ENCODE measurements around the gene PTPN14.
"Not testable (repeated sequence)": the region's sequence is repeated elsewhere in the genome, so short reads cannot be mapped to it uniquely, and the experiment has no call there.

The PTPN14 gene

DNA sequence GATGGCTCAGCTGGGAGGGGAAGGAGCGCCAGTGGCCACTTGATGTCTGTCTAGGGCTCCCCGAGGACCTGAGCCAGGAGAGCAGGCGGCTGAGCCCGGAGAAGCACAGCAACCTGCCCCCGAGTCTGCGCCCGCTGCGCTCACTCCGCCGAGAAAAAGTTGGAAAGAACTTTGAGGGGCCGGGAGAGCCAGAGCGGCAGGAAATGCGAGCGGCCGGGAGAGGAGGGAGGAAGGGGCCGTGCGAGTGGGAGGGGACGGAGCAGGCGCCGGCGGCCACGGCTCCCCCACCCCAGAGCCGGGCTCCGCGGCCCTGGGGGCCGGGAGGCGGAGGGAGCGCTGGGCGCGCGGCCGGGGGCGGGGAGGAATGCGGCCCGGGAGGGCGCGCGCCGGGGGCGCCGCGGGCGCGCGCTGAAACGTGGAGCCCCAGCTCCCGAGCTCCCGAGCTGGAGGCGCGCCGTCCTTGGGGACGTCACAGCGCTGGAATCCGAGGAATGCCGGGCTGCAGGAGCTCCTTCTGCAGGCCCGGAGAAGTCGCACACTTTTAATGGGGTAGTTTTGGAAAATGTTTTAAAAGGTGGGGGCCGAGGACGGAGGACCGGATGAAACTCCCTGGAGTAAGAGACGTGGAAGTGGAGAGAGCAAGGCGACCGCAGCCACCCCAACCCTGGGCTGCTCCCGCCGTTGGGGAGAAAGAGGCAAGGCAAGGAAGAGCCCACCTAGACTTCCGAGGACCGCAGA is at the start of gene PTPN14:
Gene PTPN14, minus strand, starts transcription at position 167 of the 738 bp plus-strand sequence. CDS start 86,799 bp downstream, outside the sequence.
- DNase-seq (ENCODE audit: low read depth in 2 of 2): no peak

DNA sequence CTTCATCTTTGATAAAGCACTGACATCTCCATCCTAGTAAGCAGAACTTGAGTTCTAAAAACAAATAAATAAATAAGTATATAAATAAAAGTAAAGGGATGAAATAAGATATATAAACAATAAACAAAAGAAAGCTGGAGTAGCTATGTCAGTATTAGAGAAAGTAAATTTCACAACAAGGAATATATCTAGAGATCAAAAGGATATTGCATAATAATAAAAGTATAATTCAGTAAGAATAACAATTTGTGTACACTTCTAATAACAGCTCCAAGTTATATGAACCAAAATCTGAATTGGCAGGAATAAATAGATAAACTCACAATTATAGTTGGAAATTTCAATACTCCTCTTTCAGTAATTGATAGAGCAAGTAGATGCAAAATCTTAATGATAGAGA is 41.8 kb upstream of the PTPN14 start:
- no peak for DNase-seq (ENCODE audit: low read depth in 2 of 2)

DNA sequence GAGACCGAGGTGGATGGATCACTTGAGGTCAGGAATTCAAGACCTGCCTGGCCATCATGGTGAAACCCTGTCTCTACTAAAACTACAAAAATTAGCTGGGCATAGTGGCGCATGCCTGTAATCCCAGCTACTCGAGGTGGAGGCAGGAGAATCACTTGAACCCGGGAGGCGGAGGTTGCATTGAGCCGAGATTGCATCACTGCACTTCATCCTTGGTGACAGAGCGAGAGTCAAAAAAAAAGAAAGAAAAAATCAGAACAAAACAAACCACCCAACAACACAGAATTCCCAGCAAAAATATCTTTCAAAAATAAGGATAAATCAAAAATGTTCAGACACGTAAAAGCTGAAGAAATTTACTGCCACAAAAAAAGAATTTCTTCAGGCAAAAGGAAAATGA is 40.5 kb upstream of the PTPN14 start:
- DNase-seq (ENCODE audit: low read depth in 2 of 2): not testable (repeated sequence)

DNA sequence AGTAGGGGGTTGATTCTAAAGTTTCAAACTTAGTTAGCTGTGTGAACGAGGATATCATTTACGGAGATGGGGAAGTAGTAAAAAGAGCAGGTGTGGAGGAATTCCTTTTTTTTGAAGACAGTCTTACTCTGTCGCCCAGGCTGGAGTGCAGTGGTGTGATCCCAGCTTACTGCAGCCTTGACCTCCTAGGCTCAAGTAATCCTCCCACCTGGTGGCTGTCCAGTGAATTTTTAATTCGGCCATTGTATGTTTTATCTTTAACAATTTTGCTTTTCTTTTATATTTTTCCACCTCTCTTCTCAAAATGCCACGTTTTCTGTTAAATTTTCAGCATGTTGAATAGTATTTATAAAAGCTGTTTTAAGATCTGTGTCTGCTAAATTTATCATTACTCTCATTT is 39.3 kb upstream of the PTPN14 start:
- DNase-seq (ENCODE audit: low read depth in 2 of 2): no peak

DNA sequence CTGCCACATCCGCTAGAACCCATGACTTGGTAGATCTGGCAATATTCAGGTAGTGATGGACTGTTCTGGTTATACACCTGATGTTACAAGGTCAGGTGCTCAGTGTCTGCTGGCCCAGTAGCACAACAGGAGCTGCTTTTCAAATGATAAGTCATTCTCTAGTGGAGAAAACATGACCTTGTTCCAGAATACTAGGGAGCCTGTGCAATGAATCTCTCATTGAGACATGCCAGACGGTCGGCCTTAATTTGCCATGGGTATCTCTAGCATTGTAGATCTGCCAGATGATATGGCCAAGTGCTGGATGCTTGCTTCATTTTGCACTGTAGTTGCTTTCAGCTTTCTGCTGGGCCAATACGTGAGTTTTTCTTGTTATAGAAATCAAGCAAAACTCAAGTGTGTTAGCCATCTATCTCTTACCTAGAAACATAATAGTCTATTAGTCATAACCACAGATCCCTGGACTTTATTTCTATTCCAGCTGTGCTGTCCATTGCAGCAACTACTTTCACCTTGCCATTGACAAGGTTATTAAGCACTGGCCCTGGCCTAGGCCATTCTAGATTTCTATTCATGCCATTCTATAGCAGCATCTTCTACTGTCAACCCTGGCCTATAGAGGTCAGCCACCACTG is 37.7 kb upstream of the PTPN14 start:
- no peak for DNase-seq (ENCODE audit: low read depth in 2 of 2)

DNA sequence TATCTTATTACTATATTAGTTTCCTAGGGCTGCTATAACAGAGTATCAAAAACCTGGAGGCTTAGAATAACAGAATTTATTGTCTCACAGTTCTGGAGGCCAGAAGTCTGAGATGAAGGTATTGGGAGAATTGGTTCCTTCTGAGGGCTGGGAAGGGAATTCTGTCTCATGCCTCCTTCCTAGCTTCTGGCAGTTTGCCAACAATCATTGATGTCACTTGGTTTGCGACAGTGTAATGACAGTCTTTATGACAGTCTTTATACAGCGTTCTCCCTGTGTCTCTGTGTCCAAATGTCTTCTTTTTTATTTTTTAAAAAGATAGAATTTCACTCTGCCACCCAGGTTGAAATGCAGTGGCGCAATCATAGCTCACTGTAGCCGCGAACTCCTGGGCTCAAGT is 35.8 kb upstream of the PTPN14 start:
- no peak for DNase-seq (ENCODE audit: low read depth in 2 of 2)

DNA sequence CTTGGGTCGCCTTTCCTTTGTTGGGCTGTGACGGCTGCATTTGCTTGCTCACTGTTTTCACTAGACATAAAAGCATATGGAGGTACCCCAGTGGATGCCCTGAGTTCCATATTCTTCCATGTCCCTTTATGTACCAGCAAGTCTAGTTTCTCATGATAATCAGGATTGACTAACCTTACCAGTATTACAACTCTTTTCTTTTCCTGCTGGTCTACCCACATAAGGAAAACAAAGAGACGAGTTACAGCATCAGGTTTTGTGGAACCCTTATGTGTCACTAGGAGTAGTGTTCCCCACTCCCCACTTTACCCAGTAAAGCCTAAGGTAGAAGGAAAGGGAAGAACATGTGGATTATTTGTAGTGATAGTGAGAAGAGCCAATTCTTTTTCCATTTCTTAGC is 35.2 kb upstream of the PTPN14 start:
- no peak for DNase-seq (ENCODE audit: low read depth in 2 of 2)

DNA sequence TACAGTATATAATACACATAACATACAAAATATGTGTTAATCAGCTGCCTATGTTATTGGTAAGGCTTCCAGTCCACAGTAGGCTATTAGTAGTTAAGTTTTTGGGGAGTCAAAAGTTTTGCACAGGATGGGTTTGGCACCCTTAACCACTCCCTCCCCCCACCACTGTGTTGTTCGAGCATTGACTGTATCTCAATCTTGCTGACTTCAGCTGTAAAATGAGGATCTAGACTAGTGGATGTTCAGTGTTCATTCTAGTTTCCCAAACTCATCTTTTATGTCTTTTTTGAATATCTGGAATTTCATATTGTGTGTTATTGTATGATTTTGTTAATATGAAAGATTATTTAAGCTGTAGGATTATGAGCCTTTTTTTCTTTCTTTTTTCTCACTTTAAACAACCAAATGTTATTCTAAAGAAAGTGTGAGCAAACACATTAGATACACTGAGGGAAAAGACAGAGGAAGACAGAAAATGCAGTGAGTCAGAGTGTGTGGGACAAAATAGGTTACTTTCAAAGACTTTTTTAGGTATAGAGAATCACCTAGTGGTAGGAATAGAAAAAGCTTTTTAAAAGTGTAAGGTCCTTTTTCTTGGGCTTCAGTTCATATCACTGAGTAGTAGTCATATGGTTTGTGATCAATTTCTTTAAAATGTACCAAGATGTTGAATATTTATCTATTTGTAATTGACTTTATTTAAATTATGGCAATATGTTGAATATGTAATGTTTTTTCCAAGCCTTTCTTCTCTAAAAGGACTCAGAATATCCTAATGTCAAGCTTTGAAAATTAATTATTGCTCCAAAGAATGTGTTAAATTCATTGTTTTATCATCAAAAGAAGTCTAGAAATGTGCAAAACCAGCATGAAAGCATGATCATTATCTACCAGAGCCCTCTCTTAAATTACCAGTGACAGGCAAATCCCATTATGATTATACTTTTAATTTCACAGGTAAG is 33.7 kb upstream of the PTPN14 start:
- no peak for DNase-seq (ENCODE audit: low read depth in 2 of 2)

DNA sequence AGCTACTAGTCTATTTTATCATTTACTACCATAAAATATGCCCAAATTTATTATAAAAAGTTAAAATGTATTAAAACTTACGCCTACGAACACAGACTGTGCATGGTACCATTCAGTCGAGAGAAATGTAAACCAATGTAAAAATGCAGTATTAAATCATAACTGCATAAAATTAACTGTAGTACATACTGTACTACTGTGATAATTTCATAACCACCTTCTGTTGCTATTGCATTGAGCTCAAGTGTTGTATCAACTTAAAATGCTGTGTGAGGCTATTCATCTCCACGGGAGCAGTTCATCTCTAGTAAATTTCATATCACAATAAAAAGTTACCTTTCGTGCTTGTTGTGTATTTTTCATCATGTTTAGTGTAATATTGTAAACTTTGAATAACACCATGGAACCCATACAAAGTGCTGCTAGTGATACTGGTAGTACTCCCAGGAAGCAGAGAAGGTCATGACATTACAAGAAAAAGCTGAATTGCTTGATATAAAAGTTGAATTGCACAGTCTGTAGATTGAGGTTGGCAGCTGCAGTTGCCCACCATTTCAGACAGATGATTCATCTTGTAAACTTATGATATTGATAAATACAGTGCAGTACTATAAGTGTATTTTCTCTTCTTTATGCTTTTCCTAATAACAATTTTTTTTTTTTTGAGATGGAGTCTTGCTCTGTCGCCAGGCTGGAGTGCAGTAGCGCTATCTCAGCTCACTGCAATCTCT is 32.6 kb upstream of the PTPN14 start:
- no peak for DNase-seq (ENCODE audit: low read depth in 2 of 2)

DNA sequence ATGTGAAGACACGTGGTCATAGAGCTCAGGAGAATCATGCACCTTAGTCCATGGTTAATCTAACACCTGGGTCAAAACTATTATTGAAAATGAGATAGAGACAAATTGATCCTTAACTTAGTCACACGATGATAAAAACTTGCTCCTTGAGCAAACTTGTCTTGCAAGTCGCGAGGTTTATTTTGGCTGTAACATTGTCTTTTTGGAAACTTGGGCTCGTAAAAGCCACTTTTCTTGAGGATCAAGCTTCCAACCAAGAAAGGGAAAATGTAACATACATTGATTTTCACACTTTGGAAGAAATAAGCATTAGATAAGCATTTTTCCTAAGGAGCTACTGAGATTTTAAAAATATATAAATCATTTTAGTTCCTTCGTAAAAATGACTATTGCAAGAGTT is 31.7 kb upstream of the PTPN14 start:
- DNase-seq (ENCODE audit: low read depth in 2 of 2): no peak

DNA sequence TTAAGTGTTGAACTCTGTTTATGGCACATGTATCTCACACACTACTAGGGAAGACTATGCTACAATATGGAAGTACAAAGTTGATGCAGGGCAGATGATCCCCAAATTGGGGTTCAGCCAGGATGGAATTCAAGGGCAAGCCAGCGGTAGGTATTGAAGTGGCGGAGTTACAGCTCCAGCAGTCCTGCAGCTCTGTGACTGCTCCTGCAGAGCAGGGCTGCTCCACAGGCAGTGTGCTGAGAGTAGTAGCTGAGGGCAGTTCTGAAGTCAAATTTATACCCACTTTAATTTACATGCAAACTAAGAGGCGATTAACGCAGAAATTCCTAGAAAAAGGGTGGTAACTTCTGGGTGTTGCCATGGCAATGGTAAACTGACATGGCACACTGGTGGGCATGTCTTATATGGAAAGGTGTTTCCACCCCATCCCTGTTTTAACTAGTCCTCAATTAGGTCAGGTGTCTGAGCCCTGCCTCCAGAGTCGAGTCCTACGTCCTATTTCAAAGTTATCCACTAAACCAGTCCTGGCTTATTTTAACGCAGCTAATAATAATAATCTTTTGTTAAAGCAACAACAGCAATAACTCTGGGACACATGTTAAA is 31.0 kb upstream of the PTPN14 start:
- no peak for DNase-seq (ENCODE audit: low read depth in 2 of 2)

DNA sequence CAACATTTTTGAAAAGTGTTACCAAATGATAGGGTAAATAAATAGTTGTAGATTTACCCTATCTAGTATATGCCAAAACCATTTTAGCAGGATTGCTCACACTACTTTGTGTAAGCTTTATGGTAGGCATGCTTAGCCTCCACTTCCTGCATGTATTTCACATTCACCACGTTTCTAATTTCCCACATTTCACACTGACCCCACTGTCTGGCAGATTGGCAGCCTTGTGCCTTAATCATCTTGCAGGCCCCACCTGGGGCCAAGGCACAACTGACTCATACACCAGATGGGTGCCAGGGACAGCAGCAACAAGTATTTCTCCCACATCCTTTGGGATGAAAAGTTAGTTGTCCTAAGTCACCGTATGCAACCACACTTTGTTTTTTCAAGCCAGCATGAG is 30.4 kb upstream of the PTPN14 start:
- DNase-seq (ENCODE audit: low read depth in 2 of 2): no peak

DNA sequence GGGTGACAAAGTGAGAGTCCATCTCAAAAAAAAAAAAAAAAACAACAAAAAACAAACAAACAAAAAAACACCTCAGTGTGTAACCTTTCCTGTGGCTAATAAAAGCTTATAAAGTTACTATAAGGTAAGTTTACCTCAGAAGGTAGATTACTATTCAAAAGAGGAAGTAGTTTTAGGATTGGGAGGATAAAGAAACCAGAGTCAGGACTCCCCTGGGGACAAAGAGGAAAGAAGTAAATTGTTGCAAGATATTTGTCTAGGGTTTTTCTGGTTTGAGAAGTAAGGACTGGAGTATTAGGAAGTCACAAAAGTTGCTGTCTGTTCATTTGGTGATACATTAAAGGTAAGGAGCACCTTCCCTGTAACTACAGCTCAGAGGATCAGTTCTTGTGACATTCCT is 27.8 kb upstream of the PTPN14 start:
- no peak for DNase-seq (ENCODE audit: low read depth in 2 of 2)

DNA sequence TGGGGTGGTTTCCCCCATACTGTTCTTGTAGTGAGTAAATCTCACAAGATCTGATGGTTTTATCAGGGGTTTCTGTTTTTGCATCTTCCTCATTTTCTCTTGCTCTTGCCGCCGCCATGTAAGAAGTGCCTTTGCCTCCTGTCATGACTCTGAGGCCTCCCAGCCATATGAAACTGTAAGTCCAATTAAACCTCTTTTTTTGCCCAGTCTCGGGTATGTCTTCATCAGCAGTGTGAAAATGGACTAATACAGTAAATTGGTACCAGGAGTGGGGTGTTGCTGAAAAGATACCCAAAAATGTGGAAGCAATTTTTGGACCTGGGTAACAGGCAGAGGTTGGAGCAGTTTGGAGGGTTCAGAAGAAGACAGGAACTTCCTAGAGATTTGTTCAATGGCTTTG is 24.7 kb upstream of the PTPN14 start:
- not testable (repeated sequence) for DNase-seq (ENCODE audit: low read depth in 2 of 2)

DNA sequence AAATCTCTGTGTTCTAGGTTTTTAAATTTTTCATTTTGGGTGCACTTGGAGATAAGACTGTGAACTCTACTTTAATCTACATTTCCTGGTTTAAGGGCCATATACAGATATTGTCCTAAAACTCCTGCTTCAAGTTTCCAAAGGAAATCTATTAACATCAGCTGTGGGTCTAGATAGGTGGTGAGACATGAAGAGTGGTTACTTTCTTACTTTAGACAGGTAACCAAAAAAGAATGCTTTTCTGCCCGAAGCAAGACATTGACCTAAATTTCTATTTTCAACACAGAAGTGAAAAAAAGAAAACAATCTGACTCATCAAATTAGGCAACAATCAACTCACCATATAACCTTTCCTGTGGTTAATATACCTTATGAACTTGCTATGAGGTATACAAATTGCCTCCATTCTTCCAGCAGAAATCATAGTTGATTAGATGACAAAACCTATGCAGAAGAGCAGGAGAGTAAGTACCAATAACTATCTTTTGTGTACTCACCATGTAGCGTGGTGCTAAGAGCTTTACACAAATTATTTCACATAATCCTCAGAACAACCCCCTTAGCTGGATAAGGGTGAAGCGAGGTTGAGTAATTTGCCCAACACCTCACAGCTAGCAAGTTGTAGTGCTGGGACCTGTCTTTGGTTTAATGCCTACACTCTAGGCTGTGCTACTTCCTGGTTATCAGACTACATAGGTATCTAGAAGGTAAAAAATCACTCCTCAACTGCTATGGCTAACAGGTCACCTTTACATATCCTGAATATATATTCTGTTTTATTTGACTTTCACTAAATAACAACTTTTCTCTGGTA is 23.4 kb upstream of the PTPN14 start:
- no peak for DNase-seq (ENCODE audit: low read depth in 2 of 2)

DNA sequence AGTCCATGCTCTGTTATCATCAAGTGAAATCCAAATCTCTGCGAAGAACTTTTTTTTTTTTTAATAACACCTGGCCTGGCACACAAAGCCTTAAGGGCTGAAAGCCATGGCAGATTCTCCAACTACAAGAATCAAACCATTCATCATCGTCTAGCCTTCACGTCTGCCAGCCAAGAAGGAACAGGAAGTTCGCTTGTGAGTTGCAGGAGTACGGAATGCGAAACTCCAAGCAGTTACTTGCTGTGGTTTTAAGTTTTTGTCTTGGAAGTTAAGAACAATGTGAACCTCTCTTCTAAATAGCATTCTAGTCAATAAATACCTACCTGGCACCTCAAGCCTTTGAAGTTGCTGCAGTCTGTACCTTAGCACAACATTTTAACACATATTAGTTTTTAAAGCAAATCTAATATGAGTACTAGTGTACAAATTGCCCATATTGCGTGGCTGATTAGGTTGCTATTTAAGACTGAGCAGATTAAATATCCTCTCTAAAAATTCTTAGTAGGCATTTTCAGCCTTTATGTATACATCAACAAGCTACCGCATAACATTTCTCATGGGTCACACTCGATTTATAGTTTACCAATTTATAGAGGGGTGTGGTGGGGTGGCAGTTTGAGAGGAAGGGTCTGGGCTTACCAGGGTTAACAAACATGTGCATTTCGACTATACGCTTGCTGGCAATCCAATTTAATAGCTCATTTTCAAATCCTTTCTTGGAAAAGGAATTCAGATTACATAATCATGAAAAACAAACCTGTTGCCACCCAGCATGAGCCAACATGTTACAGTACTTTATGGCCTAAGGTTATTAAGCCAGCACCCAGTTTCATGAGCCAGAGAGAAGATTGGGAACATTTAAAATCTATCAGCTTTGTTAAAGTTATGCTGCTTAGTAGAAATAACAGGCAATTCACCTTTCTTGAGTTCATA is 22.2 kb upstream of the PTPN14 start:
- no peak for DNase-seq (ENCODE audit: low read depth in 2 of 2)

DNA sequence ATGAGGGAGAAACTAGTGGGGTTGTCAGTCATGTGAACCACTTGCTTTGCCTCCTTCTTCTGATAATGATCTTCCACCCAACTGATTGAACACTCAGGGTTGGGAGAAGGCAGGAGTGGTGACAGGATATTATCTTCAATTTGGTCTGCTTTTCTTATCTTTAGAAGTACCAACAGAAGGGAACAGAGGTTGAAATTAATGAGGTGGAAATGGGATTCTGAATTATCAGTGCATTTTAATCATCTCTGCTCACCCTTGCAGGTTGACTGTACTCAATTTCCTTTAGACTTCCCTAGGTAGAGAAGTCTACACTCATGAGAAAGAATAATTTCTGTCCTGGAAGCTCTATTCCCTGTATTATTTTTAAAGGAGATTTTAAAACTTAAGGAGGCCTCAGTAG is 19.9 kb upstream of the PTPN14 start:
- no peak for DNase-seq (ENCODE audit: low read depth in 2 of 2)

DNA sequence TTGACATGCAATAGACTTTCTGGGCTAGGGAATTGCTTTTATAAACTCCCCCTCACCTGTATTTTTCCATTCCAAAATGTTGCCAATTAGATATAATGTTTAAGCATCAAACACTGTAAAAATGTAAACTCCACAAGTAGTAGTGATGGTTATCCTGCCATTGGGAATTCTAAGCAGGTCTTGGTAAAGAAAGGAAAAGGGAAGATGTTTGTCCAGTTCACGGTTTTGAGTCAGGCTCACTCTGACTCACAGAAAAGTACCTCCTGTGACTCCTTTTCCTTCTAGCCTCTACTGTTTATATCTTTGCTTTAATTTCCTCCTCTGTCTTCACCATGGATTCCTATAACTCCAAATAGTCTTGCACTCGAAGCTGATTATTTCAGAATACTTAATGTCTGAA is 19.0 kb upstream of the PTPN14 start:
- no peak for DNase-seq (ENCODE audit: low read depth in 2 of 2)

DNA sequence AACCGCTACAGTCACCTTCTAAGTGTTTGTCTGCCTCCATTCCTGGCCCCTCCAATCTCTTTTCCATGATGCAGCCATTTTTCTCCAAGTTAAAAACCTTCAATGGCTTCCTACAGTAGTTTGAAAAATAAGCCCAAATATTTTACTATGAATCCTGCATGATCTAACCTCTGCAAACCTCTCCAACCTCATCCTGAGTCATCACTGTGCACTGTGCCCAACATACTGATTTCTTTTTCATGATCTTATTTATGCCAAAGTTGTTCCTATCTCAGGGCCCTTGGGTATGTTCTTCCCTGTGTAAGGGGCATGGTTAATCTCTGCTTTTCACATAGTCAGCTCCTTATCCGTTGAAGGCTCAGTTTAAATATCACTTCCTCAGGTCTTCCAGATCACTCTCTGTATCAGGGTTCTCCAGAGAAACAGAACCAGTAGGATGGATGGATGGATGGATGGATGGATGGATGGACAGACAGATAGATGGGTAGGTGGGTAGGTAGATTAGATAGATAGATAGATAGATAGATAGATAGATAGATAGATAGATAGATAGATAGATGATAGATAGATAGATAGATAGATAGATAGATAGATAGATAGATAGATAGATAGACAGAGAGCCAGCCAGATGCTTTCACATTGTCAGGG is 18.1 kb upstream of the PTPN14 start:
- no peak for DNase-seq (ENCODE audit: low read depth in 2 of 2)

Data from stimulated activated CD8-positive, alpha-beta memory T cell treated with anti-CD3 and anti-CD28 coated beads, Interleukin-7, amount 100 ng/mL, for 1 hour (primary cell).